Transverse colon (tissue), 4 donors: ENCODE measurements around the gene KBTBD2. TPM values are rescaled to one million over a fixed set of nuclear protein-coding genes. Genes with fewer than 3 reads are reported as not detected.
"Not testable (repeated sequence)": the region's sequence is repeated elsewhere in the genome, so short reads cannot be mapped to it uniquely, and the experiment has no call there.

Experiments used
- DNase-seq: peaks from one replicate; pipeline ENCODE4 v3.0.0-alpha.2; 2019
- H3K27ac ChIP-seq, 4 donors: fragments of 200-600 bp; sonication (generic); 2 replicates each; pipeline ENCODE4 v1.5.1; 2016 to 2018; ENCODE audit warnings: inconsistent platforms in 4 of 4
- H3K27me3 ChIP-seq: fragments of 200-600 bp; sonication (generic); 2 replicates; pipeline ENCODE4 v1.5.1; 2017; ENCODE audit warnings: inconsistent platforms
- H3K36me3 ChIP-seq, 4 donors: fragments of 200-600 bp; sonication (generic); 2 replicates each; pipeline ENCODE4 v1.5.1; 2017 to 2019; ENCODE audit warnings: inconsistent platforms in 4 of 4
- H3K4me1 ChIP-seq, 4 donors: fragments of 200-600 bp; sonication (generic); 2 replicates each; pipeline ENCODE4 v1.5.1; 2017 to 2020; ENCODE audit warnings: inconsistent platforms in 4 of 4
- H3K4me3 ChIP-seq, 4 donors: fragments of 200-600 bp; sonication (generic); 1 replicate in 1 of 4; 2 replicates in 3 of 4; pipeline versions ENCODE4 v1.5.1 to v1.6.1; 2017 to 2019; ENCODE audit warnings: inconsistent platforms in 4 of 4
- H3K9me3 ChIP-seq, 2 donors: fragments of 200-600 bp; sonication (generic); 2 replicates each; pipeline ENCODE4 v1.5.1; 2017 to 2019; ENCODE audit warnings: inconsistent platforms in 2 of 2
- CTCF ChIP-seq, 5 experiments: fragments of 200-600 bp in 3 of 5; fragments of 450-650 bp in 2 of 5; sonication (generic) in 3 of 5; IDR thresholded peaks; 1 replicate in 2 of 5; 2 replicates in 3 of 5; pipeline ENCODE4 v1.5.1; 2016 to 2017; ENCODE audit warnings: antibody characterized with exemption in 5 of 5, inconsistent platforms in 3 of 5, mild to moderate bottlenecking in 2 of 5, moderate library complexity in 1 of 5
- POLR2A ChIP-seq: fragments of 450-650 bp; IDR thresholded peaks from one replicate; pipeline ENCODE4 v1.6.1; 2016; ENCODE audit warnings: antibody characterized with exemption, mild to moderate bottlenecking, moderate library complexity
- WGBS, 2 donors: methylation state at CpG; one replicate each; pipeline ENCODE4 v1.1.5; 2018; ENCODE audit warnings: low coverage in 1 of 2; 5-methylcytosine and 5-hydroxymethylcytosine counted together
- in situ Hi-C, 4 donors: fragments of 200-750 bp; cut with MboI; loops; one replicate each; pipeline versions ENCODE4 v1.15.0 to v1.15.1; 2017; ENCODE audit warnings: low sequenced_read_pairs in 3 of 4, low pct_ligation_motif_present in 1 of 4, low pct_unique_long_range_greater_than_20kb in 1 of 4
- intact Hi-C: fragments of 100-400 bp; cut with DNase I; formaldehyde crosslinking; loops from one replicate; pipeline ENCODE4 v1.15.1; 2023; ENCODE audit warnings: low total_unique reads
- total RNA-seq, 4 donors: library from RNA; depleted of rRNA; stranded (reverse); fragments of >200 nt; gene quantifications; one replicate each; pipeline ENCODE4 v1.1.0, GENCODE V29; 2016

KBTBD2 gene
- total RNA-seq, 4 donors from 2014 or later: 29.9 to 72.8 (median 32.3) TPM

DNA sequence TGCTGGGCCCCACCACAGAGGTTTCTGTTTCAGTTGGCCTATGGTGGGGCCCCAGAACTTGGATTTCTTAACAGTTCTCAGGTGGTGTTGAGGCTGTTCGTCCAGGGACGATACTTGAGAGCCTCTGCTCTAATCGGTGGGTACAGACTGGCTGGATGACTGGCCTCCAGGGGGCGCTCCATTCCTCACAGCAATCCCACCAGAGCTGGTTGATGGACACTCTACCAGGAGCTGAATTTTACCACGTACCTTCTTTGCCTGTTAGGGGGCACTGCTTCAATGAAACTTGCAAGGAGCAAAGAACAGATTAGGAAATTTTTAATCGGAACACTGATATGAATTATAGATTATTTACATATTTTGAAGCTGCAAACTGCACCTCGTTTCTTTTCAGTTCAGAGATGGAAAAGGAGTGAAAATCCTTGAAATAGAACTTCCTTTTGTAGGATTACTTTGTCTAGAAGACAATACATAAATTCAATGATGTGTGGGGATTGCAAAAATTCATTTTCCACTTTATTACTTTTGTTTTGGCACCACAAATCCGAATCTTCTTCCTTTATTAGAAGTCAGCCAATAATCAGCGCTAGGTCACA lies 44.8 kb downstream of the KBTBD2 start:
- no peak overlapping the region for H3K27ac ChIP-seq
- H3K36me3 ChIP-seq: no peaks in the 10 kb centered on the region
- no peak overlapping the region for H3K4me3 ChIP-seq
- peak; percentile 92 for DNase-seq
- in situ Hi-C loops (loop anchor here in 1 of 4 donors (25.0 kb wide), 1 partner anchor 91 kb away; no protein-coding TSS in a partner anchor), intact Hi-C loops (no loop called here)
- peaks cover 0 to 9% (median 3%) of the 10 kb centered on the region in 4 donors for H3K4me1 ChIP-seq
- no peaks in the 10 kb centered on the region for H3K9me3 ChIP-seq
- no peak for TF ChIP-seq POLR2A
- TF ChIP-seq CTCF (IDR thresholded peaks at IDR 0.05): peak; percentile 78 to 91 (median 90)
- 23 to 41% methylated on average over 4 to 9 of the region's 9 CpGs for WGBS, 2 donors
- no peaks in the 10 kb centered on the region for H3K27me3 ChIP-seq

DNA sequence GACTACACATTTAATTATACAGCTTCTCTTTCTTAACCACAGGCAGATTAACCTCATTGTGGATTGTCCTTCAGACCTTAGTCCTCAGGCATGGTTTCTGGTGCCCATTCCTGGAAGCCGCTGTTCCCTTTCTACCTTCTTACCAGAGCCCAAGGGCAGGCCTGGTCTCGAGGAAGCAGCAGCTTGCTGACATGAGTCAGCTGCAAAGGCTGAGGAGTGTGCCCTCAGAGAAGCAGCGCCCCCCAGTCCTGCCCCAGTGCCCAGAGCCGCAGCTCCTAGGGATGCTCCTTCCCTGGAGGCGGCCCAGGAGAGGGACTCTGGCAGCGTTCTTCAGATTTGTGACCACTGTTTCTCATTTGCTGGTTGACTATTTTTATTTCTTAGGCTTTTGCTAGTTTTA lies 46.8 kb downstream of the KBTBD2 start:
- in situ Hi-C loops: loop anchor here in 1 of 4 donors (25.0 kb wide), 1 partner anchor 93 kb away; no protein-coding TSS in a partner anchor
- H3K27me3 ChIP-seq, H3K27ac ChIP-seq, H3K9me3 ChIP-seq, H3K36me3 ChIP-seq, H3K4me3 ChIP-seq, intact Hi-C loops, H3K4me1 ChIP-seq, DNase-seq: not testable (repeated sequence)
- WGBS, 2 donors: 82% methylated on average over 6 of the region's 6 CpGs; no CpG with 5 or more reads in 1 of the 2 donors

GRCh38 chr7:32843763-32844162 lies 47.8 kb downstream of the KBTBD2 start:
- H3K36me3 ChIP-seq, H3K27me3 ChIP-seq, H3K27ac ChIP-seq, H3K4me1 ChIP-seq, DNase-seq, intact Hi-C loops, H3K4me3 ChIP-seq, H3K9me3 ChIP-seq: not testable (repeated sequence)
- WGBS, 2 donors: 66 to 78% methylated on average over 3 of the region's 3 CpGs
- in situ Hi-C loops: loop anchor here in 1 of 4 donors (25.0 kb wide), 1 partner anchor 94 kb away; no protein-coding TSS in a partner anchor

- 73 to 81% methylated on average over 6 to 8 of the region's 8 CpGs for WGBS, 2 donors
- intact Hi-C loops, H3K4me1 ChIP-seq, DNase-seq, H3K4me3 ChIP-seq, H3K36me3 ChIP-seq, H3K27me3 ChIP-seq, H3K27ac ChIP-seq, H3K9me3 ChIP-seq: not testable (repeated sequence)
- in situ Hi-C loops: loop anchor here in 1 of 4 donors (25.0 kb wide), 1 partner anchor 97 kb away; no protein-coding TSS in a partner anchor
These were observed 51.7 kb downstream of the KBTBD2 start for GRCh38 chr7:32839846-32840245.

- H3K36me3 ChIP-seq, DNase-seq, H3K4me3 ChIP-seq, H3K9me3 ChIP-seq, H3K27ac ChIP-seq, H3K27me3 ChIP-seq, intact Hi-C loops, H3K4me1 ChIP-seq: not testable (repeated sequence)
- in situ Hi-C loops: loop anchor here in 1 of 4 donors (25.0 kb wide), 1 partner anchor 108 kb away; no protein-coding TSS in a partner anchor
- 92 to 100% methylated on average over 1 of the region's 3 CpGs for WGBS, 2 donors
These were observed 62.4 kb downstream of the KBTBD2 start for GRCh38 chr7:32828996-32829752.

Other genes starting within 250 kb of the KBTBD2 start
- gene FKBP9, start 65.7 kb upstream of the KBTBD2 start, total RNA-seq: 100 to 1,000 TPM; 124 to 191 (median 180) TPM
- gene NT5C3A, start 171.0 kb upstream of the KBTBD2 start, total RNA-seq: 100 to 1,000 TPM in 1 of 4 donors, 10 to 100 TPM in 2, 1 to 10 TPM in 1; 9.0 to 115 (median 55.7) TPM
- gene RP9, start 217.6 kb upstream of the KBTBD2 start, total RNA-seq: 10 to 100 TPM in 3 of 4 donors, 1 to 10 TPM in 1; 2.0 to 55.7 (median 14.6) TPM
- gene BBS9, start 237.8 kb upstream of the KBTBD2 start, total RNA-seq: 10 to 100 TPM in 3 of 4 donors, 1 to 10 TPM in 1; 8.6 to 22.5 (median 15.8) TPM